Measurements from ENCODE around the gene SYNRG. TPM values are rescaled to one million over a fixed set of nuclear protein-coding genes. Genes with fewer than 3 reads are reported as not detected.
A peak's percentile ranks its signal among the peaks of the same experiment; 100 is the strongest.

The SYNRG gene
- total RNA-seq, 1 experiment from 2014 or later = 9.7 TPM

GRCh38 chr17:37651849-37652248 is 42.6 kb upstream of the SYNRG start:
- ATAC-seq (no peak), DNase-seq (no peak)
- BruUV-seq (replicated peaks) = no TSS peak
- Histone ChIP-seq H3K4me1 (ENCODE audit: insufficient read depth, low read length) (peaks cover 12% of the 10 kb centered on the region), H3K9ac (ENCODE audit: low read length) (no peak overlapping the region), H3K27me3 (ENCODE audit: low read length) (no peaks in the 10 kb centered on the region), H3K27ac (ENCODE audit: low read length) (no peak overlapping the region), H3K4me3 (ENCODE audit: low read length) (no peak overlapping the region), H3K4me2 (ENCODE audit: low read length) (no peak overlapping the region), H2AFZ (ENCODE audit: low read length) (no peak overlapping the region), H3K9me3 (ENCODE audit: low read length) (no peaks in the 10 kb centered on the region), H4K20me1 (ENCODE audit: low read length) (no peaks in the 10 kb centered on the region), H3K9me2 (replicated peaks; ENCODE audit: low read length) (no peaks in the 10 kb centered on the region), H3F3A (ENCODE audit: low read length, unreplicated experiment) (no peaks in the 10 kb centered on the region), H3K79me2 (ENCODE audit: low read length) (no peaks in the 10 kb centered on the region), H3K36me3 (ENCODE audit: low read depth, low read length) (no peaks in the 10 kb centered on the region)
- ChIA-PET CTCF (no interaction called here), POLR2A (ENCODE audit: unreplicated experiment) (no interaction called here)
- intact Hi-C loops (cut with micrococcal nuclease) = loop anchor here (2.0 kb wide), 1 partner anchor 165 kb away; no protein-coding TSS in a partner anchor
- TF ChIP-seq CTCF (conservative IDR thresholded peaks at IDR 0.05; ENCODE audit: low read depth, low read length) (no peak), EZH2 (IDR thresholded peaks at IDR 0.05; ENCODE audit: low read length, unreplicated experiment) (no peak), EZH2phosphoT487 (IDR thresholded peaks at IDR 0.05; ENCODE audit: borderline replicate concordance, low read length) (no peak)

DNA sequence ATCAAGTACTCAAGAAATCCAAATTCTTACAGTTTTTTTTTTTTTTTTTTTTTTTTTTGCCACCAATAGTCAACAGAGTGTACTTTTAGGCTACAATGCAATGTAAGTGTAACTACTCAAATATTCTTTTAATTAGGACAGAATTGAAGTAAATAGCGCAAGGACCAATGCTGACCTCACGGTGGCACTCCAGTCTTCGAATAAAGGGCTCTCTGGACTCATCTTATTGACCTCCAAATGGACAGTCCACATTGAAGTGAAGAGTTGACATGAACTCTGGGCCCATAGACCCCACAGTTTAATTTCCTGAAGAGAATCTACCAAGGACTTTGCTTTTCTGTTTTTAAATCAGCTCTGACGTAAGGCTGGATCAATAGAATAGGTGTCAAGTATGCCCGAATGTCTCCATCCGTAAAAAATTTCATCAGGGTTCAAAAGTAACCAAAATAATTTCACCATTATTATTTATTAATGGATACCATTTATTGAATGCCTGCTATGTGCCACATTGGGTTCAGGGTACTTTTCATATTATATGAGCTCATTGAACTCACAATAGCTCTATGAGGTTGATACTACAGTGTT is 41.3 kb upstream of the SYNRG start:
- no peak overlapping the region for H3K27ac ChIP-seq (ENCODE audit: low read length)
- no peak for ATAC-seq
- H3F3A ChIP-seq (ENCODE audit: low read length, unreplicated experiment) = no peaks in the 10 kb centered on the region
- no peaks in the 10 kb centered on the region for H3K27me3 ChIP-seq (ENCODE audit: low read length)
- H3K36me3 ChIP-seq (ENCODE audit: low read depth, low read length) = no peaks in the 10 kb centered on the region
- no peaks in the 10 kb centered on the region for H4K20me1 ChIP-seq (ENCODE audit: low read length)
- BruUV-seq (replicated peaks) = no TSS peak
- intact Hi-C loops (cut with micrococcal nuclease) = loop anchor here (1.0 to 2.0 kb wide), 2 partner anchors 121 to 166 kb away; no protein-coding TSS in a partner anchor
- H3K9me3 ChIP-seq (ENCODE audit: low read length) = no peaks in the 10 kb centered on the region
- H3K4me1 ChIP-seq (ENCODE audit: insufficient read depth, low read length) = peaks cover 12% of the 10 kb centered on the region
- H3K4me2 ChIP-seq (ENCODE audit: low read length) = no peak overlapping the region
- POLR2A ChIA-PET (ENCODE audit: unreplicated experiment) = no interaction called here
- H3K9me2 ChIP-seq (replicated peaks; ENCODE audit: low read length) = no peaks in the 10 kb centered on the region
- H3K4me3 ChIP-seq (ENCODE audit: low read length) = no peak overlapping the region
- DNase-seq = peak; percentile 46
- CTCF ChIA-PET = interaction anchor here (1.1 kb wide), 1 partner anchor 21 kb away, joined by 10 read pairs; no protein-coding TSS in a partner anchor
- no peaks in the 10 kb centered on the region for H3K79me2 ChIP-seq (ENCODE audit: low read length)
- TF ChIP-seq CTCF (conservative IDR thresholded peaks at IDR 0.05; ENCODE audit: low read depth, low read length) (peak; percentile 62), EZH2phosphoT487 (IDR thresholded peaks at IDR 0.05; ENCODE audit: borderline replicate concordance, low read length) (no peak)
- no peak overlapping the region for H2AFZ ChIP-seq (ENCODE audit: low read length)
- no peak overlapping the region for H3K9ac ChIP-seq (ENCODE audit: low read length)

- no TSS peak for BruUV-seq (replicated peaks)
- 0 out of 2 replicates have a peak overlapping the region, but pooled peaks have one; percentile 11 for H3K4me3 ChIP-seq (ENCODE audit: low read length)
- ChIA-PET CTCF (interaction anchor here (0.7 kb wide), 1 partner anchor 122 kb away, joined by 3 read pairs; no protein-coding TSS in a partner anchor), POLR2A (ENCODE audit: unreplicated experiment) (no interaction called here)
- H2AFZ ChIP-seq (ENCODE audit: low read length) = peak overlapping the region; percentile 66
- intact Hi-C loops (cut with micrococcal nuclease) = no loop called here
- no peaks in the 10 kb centered on the region for H3F3A ChIP-seq (ENCODE audit: low read length, unreplicated experiment)
- H4K20me1 ChIP-seq (ENCODE audit: low read length) = no peaks in the 10 kb centered on the region
- H3K27ac ChIP-seq (ENCODE audit: low read length) = no peak overlapping the region
- ATAC-seq (peak; percentile 65), DNase-seq (peak; percentile 57)
- no peak overlapping the region for H3K9ac ChIP-seq (ENCODE audit: low read length)
- H3K4me2 ChIP-seq (ENCODE audit: low read length) = peak overlapping the region; percentile 67
- TF ChIP-seq EZH2 (IDR thresholded peaks at IDR 0.05; ENCODE audit: low read length, unreplicated experiment) (no peak), CTCF (conservative IDR thresholded peaks at IDR 0.05; ENCODE audit: low read depth, low read length) (no peak), EZH2phosphoT487 (IDR thresholded peaks at IDR 0.05; ENCODE audit: borderline replicate concordance, low read length) (no peak)
- no peaks in the 10 kb centered on the region for H3K9me2 ChIP-seq (replicated peaks; ENCODE audit: low read length)
- H3K4me1 ChIP-seq (ENCODE audit: insufficient read depth, low read length) = peaks cover 12% of the 10 kb centered on the region
- no peaks in the 10 kb centered on the region for H3K9me3 ChIP-seq (ENCODE audit: low read length)
- H3K27me3 ChIP-seq (ENCODE audit: low read length) = no peaks in the 10 kb centered on the region
- no peaks in the 10 kb centered on the region for H3K36me3 ChIP-seq (ENCODE audit: low read depth, low read length)
- no peaks in the 10 kb centered on the region for H3K79me2 ChIP-seq (ENCODE audit: low read length)
Measured at GRCh38 chr17:37648555-37648954, 39.3 kb upstream of the SYNRG start.
